Neural cell (in vitro differentiated cells): ENCODE data around the gene PRMT5.

Experiments
- CTCF ChIP-seq: fragments of 450-650 bp; IDR thresholded peaks from 2 replicates; pipeline ENCODE4 v1.5.1; 2014; ENCODE audit warnings: antibody characterized with exemption, mild to moderate bottlenecking, moderate library complexity; ENCODE audit not compliant: poor library complexity, severe bottlenecking
- EP300 ChIP-seq: fragments of 450-650 bp; conservative IDR thresholded peaks from 2 replicates; pipeline ENCODE4 v1.6.1; 2014; ENCODE audit warnings: antibody characterized with exemption, mild to moderate bottlenecking, moderate library complexity; ENCODE audit not compliant: poor library complexity, severe bottlenecking
- EZH2 ChIP-seq: fragments of 200-600, 300-800 bp; shearing (Covaris generic), sonication (generic); IDR thresholded peaks from 2 replicates; pipeline ENCODE4 v1.6.1; 2014; ENCODE audit warnings: antibody characterized with exemption, low read length, borderline replicate concordance, mild to moderate bottlenecking; ENCODE audit not compliant: insufficient read depth, poor library complexity, severe bottlenecking
- MXI1 ChIP-seq: fragments of 450-650 bp; conservative IDR thresholded peaks from 2 replicates; pipeline ENCODE4 v1.6.1; 2014; ENCODE audit warnings: antibody characterized with exemption, mild to moderate bottlenecking; ENCODE audit not compliant: poor library complexity, severe bottlenecking
- POLR2AphosphoS5 ChIP-seq: IDR thresholded peaks from 2 replicates; pipeline ENCODE4 v1.6.1; 2012
- RAD21 ChIP-seq: fragments of 450-650 bp; conservative IDR thresholded peaks from 2 replicates; pipeline ENCODE4 v1.6.1; 2014; ENCODE audit warnings: antibody characterized with exemption, mild to moderate bottlenecking, moderate library complexity
- SMC3 ChIP-seq: fragments of 450-650 bp; conservative IDR thresholded peaks from 2 replicates; pipeline ENCODE4 v1.6.1; 2014; ENCODE audit warnings: antibody characterized with exemption, mild to moderate bottlenecking, moderate library complexity; ENCODE audit not compliant: poor library complexity
- TAF1 ChIP-seq: IDR thresholded peaks from 2 replicates; pipeline ENCODE4 v1.6.1; 2012; ENCODE audit warnings: low read depth
- TF ChIP-seq, protein P1 (sequence below): IDR thresholded peaks from 2 replicates; pipeline ENCODE4 v1.6.1; 2012; ENCODE audit warnings: borderline replicate concordance

DNA sequence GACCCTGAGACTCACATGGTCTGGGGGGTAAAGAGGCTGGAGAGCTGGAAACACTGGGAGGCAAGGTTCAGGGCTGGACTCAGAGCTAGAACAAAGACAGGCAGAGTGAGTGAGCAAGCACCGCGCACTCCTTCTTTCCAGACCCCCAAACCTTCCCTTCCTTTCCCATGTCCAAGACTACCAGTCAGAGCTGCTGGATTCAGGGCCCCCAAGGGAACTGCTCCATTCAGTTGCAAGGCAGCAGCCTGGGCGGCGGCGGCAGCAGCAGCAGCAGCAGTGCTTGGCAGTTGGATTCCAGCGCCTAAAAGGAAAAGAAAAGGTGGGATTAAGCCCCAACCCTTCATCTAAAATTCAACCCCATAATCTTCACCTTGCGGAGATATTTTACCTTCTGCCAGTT, 27.4 kb downstream of the PRMT5 start:
- no peak for TF ChIP-seq CTCF
- TF ChIP-seq TAF1 = no peak
- no peak for TF ChIP-seq EP300
- no peak for TF ChIP-seq RAD21
- TF ChIP-seq EZH2 = no peak
- TF ChIP-seq, protein P1, sequence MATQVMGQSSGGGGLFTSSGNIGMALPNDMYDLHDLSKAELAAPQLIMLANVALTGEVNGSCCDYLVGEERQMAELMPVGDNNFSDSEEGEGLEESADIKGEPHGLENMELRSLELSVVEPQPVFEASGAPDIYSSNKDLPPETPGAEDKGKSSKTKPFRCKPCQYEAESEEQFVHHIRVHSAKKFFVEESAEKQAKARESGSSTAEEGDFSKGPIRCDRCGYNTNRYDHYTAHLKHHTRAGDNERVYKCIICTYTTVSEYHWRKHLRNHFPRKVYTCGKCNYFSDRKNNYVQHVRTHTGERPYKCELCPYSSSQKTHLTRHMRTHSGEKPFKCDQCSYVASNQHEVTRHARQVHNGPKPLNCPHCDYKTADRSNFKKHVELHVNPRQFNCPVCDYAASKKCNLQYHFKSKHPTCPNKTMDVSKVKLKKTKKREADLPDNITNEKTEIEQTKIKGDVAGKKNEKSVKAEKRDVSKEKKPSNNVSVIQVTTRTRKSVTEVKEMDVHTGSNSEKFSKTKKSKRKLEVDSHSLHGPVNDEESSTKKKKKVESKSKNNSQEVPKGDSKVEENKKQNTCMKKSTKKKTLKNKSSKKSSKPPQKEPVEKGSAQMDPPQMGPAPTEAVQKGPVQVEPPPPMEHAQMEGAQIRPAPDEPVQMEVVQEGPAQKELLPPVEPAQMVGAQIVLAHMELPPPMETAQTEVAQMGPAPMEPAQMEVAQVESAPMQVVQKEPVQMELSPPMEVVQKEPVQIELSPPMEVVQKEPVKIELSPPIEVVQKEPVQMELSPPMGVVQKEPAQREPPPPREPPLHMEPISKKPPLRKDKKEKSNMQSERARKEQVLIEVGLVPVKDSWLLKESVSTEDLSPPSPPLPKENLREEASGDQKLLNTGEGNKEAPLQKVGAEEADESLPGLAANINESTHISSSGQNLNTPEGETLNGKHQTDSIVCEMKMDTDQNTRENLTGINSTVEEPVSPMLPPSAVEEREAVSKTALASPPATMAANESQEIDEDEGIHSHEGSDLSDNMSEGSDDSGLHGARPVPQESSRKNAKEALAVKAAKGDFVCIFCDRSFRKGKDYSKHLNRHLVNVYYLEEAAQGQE = no peak
- TF ChIP-seq POLR2AphosphoS5 = no peak
- no peak for TF ChIP-seq MXI1
- TF ChIP-seq SMC3 = no peak
